Fibroblast of the aortic adventitia (primary cell): ENCODE measurements around the gene NARF. TPM values are rescaled to one million over a fixed set of nuclear protein-coding genes. Genes with fewer than 3 reads are reported as not detected.
"Not testable (repeated sequence)": the region's sequence is repeated elsewhere in the genome, so short reads cannot be mapped to it uniquely, and the experiment has no call there.

Experiments used
- DNase-seq: peaks from one replicate; pipeline ENCODE4 v3.0.0-alpha.2; 2010; ENCODE audit warnings: low read depth
- H3K4me3 ChIP-seq: 2 replicates; pipeline ENCODE4 v1.5.1; 2011; ENCODE audit warnings: low read depth, mild to moderate bottlenecking, control low read depth, low read length, moderate library complexity
- small RNA-seq: library from RNA; depleted of rRNA; stranded (forward); fragments of <200 nt; gene quantifications from one replicate; pipeline ENCODE3, GENCODE V24; 2012
- total RNA-seq: library from RNA; depleted of rRNA; stranded (reverse); fragments of >200 nt; gene quantifications from 2 replicates; pipeline ENCODE4 v1.2.3, GENCODE V29; 2012; ENCODE audit warnings: low replicate concordance
- TF ChIP-seq, protein P1 (sequence below): IDR thresholded peaks from 2 replicates; pipeline ENCODE4 v1.5.1; 2011; ENCODE audit warnings: mild to moderate bottlenecking, low read length, control low read depth, inconsistent platforms; ENCODE audit not compliant: insufficient read depth

NARF gene
- total RNA-seq, 1 donor = 35.0 TPM

DNA sequence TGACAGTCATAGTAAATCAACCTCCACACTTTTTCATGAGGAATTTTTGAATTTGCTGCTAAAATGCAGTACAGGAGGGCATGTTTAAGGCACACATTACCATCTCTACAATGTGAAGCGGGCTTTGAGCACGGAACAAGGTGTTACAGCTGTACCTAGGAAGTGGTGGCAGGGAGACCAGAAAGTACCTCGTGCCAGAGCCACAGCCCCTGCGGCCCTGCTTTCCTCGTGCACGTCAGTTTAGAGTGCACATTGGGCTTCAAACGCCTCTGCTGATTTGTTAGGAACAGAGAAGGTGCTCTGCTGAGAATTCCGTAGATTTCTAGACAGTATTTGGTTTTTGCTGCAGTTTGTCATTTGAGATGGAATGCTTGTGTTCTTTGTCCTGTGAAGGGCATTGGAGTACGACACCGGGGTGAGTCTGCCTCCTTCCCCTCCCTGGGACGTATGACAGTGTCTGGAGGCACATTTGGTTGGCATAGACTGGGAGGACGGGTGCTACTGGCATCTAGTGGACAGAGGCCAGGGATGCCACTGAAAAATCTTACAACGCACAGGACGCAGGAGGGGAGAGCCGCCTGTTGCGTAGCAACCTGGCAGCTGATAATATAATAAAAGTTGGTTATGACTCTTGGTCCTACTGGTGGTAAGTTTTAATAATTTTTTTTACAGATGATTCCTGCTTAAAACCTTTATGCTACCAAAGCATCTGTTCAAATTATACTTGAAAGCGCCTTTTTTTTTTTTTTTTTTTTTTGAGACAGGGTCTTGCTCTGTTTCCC lies 70.1 kb downstream of the NARF start:
- no peak for DNase-seq
- H3K4me3 ChIP-seq = no peak overlapping the region
- TF ChIP-seq, protein P1, sequence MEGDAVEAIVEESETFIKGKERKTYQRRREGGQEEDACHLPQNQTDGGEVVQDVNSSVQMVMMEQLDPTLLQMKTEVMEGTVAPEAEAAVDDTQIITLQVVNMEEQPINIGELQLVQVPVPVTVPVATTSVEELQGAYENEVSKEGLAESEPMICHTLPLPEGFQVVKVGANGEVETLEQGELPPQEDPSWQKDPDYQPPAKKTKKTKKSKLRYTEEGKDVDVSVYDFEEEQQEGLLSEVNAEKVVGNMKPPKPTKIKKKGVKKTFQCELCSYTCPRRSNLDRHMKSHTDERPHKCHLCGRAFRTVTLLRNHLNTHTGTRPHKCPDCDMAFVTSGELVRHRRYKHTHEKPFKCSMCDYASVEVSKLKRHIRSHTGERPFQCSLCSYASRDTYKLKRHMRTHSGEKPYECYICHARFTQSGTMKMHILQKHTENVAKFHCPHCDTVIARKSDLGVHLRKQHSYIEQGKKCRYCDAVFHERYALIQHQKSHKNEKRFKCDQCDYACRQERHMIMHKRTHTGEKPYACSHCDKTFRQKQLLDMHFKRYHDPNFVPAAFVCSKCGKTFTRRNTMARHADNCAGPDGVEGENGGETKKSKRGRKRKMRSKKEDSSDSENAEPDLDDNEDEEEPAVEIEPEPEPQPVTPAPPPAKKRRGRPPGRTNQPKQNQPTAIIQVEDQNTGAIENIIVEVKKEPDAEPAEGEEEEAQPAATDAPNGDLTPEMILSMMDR = peak; percentile 13

DNA sequence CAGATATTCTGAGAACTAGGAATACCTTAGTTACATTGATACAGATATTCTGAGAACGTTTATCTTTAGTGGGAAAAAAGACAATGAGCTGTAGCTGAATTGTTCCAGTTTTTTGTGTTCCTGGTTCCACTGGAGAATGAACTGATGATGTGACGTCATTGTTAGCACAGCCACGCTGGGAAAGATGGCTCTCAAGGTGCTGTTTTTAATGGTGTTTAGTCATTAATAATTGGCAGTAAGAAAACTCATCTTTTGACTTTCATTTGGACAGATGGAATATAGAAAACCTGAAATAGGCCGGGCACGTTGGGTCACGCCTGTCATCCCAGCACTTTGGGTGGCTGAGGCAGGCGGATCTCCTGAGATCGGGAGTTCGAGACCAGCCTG lies 71.4 kb downstream of the NARF start:
- DNase-seq = no peak
- TF ChIP-seq, protein P1 = no peak
- no peak overlapping the region for H3K4me3 ChIP-seq

DNA sequence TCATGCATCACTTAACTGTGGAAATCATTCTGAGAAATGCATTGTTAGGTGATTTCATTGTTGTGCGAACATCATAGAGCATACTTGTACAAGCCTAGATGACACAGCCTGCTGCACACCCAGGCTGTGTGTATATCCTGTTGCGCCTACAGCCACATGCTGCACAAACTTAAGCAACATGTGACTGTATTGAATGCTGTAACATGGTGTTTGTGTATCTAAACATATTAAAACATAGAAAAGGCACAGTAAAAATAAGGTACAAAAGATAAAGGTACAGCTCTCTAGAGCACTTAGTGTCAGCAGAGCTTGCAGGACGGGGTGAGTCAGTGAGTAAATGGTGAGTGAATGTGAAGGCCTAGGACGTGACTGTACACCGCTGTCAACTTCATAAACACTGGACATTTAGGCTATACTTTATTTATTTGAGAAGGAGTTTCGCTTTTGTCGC lies 72.9 kb downstream of the NARF start:
- H3K4me3 ChIP-seq = no peak overlapping the region
- TF ChIP-seq, protein P1 = no peak
- DNase-seq = peak; percentile 49

DNA sequence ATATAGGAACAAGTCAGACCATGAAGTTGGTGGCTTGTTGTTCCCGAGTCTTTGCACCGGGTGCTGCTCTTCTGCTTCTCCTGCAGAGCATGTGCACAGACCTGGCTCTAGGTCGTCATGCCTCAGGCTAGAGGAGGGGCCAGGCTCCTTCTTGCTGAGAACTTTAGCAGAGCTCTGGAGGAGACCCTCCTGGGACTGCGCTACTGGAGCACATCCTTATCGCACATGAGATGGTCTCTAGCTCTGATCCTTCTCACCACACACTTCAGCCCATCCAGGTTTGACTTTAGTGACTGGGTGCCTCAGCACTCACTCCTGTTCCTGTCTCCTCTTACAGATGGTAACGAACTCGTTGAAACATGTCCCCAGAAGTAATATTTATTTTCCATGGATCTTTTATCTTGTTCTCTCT lies 75.9 kb downstream of the NARF start:
- TF ChIP-seq, protein P1 = no peak
- DNase-seq = no peak
- H3K4me3 ChIP-seq = no peak overlapping the region

DNA sequence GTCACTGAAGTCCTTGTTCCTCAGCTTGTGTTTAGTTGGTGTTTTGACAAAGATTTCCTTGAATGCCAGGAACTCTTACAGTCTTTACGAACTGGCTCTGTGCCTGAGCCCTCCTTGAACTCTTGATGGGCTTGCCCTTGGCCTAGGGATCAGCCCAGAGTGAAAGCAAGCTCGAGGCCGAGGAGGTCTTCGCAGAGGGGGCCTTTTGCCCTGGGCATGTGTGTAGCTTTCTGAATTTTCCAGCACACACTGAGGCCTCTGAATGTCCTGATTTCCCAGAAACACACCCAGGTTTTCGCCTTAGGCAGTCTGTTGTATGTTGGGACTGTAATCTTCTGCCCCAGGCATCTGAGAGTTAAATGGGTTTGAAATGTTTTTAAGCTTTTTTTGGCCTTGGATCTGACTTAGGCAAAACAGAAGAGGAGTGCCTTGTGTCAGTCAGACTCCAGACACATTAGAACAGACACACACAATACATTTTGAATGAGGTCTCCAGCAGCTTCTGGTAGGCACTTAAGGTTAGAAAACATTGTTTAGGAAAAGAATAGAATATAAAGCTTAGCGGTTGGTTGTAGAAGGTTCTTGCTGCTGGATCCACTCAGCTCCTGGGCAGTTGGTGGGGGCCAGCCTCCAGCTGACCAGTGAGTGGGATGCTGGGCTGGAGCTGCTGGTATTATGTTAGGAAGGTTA lies 78.1 kb downstream of the NARF start:
- DNase-seq = no peak
- peak overlapping the region; percentile 41 for H3K4me3 ChIP-seq
- TF ChIP-seq, protein P1 = no peak

DNA sequence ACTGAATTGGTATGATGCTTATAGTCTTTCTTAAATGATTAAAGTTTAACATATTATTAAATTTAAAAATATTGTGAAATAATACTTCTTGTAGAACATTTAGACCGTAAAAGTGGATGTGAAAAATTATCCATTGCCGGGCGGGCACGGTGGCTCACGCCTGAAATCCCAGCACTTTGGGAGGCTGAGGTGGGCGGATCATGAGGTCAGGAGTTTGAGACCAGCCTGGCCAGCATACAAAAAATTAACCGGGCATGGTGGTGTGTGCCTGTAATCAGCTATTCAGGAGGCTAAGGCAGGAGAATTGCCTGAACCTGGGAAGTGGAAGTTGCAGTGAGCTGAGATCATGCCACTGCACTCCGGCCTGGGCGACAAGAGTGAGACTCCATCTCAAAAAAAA lies 78.7 kb downstream of the NARF start:
- not testable (repeated sequence) for H3K4me3 ChIP-seq

DNA sequence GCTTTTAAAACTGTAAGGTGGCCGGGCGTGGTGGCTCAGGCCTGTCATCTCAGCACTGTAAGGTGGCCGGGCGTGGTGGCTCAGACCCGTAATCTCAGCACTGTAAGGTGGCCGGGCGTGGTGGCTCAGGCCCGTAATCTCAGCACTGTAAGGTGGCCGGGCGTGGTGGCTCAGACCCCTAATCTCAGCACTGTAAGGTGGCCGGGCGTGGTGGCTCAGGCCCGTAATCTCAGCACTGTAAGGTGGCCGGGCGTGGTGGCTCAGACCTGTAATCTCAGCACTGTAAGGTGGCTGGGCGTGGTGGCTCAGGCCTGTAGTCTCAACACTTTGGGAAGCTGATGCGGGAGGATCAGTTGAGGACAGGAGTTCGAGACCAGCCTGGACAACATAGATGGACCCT lies 80.5 kb downstream of the NARF start:
- H3K4me3 ChIP-seq, DNase-seq: not testable (repeated sequence)

More for the DNA sequence above, 78.7 kb downstream of the NARF start:
- DNase-seq = not testable (repeated sequence)

Small RNA genes within 50 kb of the gene (small RNA-seq; reads per million reads assigned to genes)
- gene RF00019 = not detected

Other genes with a start within 250 kb of the NARF start
- 15.2 and 37.4 TPM in 2 replicates for gene CCDC57, start 245.9 kb upstream of the NARF start, total RNA-seq
- gene SLC16A3, start 229.7 kb upstream of the NARF start, total RNA-seq = 13.0 and 44.6 TPM in 2 replicates
- gene CSNK1D, start 185.0 kb upstream of the NARF start, total RNA-seq = 28.9 and 52.7 TPM in 2 replicates
- gene CD7, start 141.1 kb upstream of the NARF start, total RNA-seq = not detected in 2 replicates
- gene SECTM1, start 125.0 kb upstream of the NARF start, total RNA-seq = 9.8 and 34.2 TPM in 2 replicates
- not detected in 2 replicates for gene TEX19, start 99.5 kb upstream of the NARF start, total RNA-seq
- gene UTS2R, start 87.0 kb upstream of the NARF start, total RNA-seq = not detected in 2 replicates
- 9.4 and 30.0 TPM in 2 replicates for gene HEXD, start 40.4 kb upstream of the NARF start, total RNA-seq
- gene OGFOD3, start 40.2 kb upstream of the NARF start, total RNA-seq = 18.7 and 80.2 TPM in 2 replicates
- gene CYBC1, start 8.0 kb upstream of the NARF start, total RNA-seq = 46.4 and 119 TPM in 2 replicates
- gene FOXK2, start 61.0 kb downstream of the NARF start, total RNA-seq = 7.3 and 28.2 TPM in 2 replicates
- gene WDR45B, start 189.7 kb downstream of the NARF start, total RNA-seq = 32.0 and 47.0 TPM in 2 replicates
- gene RAB40B, start 240.0 kb downstream of the NARF start, total RNA-seq = 8.4 and 8.5 TPM in 2 replicates